Urinary bladder (tissue), 4 donors: ENCODE results near the gene HDAC7. TPM values are rescaled to one million over a fixed set of nuclear protein-coding genes. Genes with fewer than 3 reads are reported as not detected.

Experiments used
- DNase-seq: peaks from one replicate; pipeline ENCODE4 v3.0.0-alpha.2; 2015; ENCODE audit errors: extremely low spot score
- H3K27ac ChIP-seq: one replicate; pipeline ENCODE4 v1.5.1; 2013; ENCODE audit warnings: low read depth, mild to moderate bottlenecking, moderate library complexity
- H3K36me3 ChIP-seq: one replicate; pipeline ENCODE4 v1.6.1; 2013; ENCODE audit warnings: mild to moderate bottlenecking, moderate library complexity; ENCODE audit not compliant: insufficient read depth
- H3K4me1 ChIP-seq: one replicate; pipeline ENCODE4 v1.6.1; 2013; ENCODE audit warnings: mild to moderate bottlenecking, moderate library complexity; ENCODE audit not compliant: insufficient read depth
- H3K4me3 ChIP-seq: one replicate; pipeline ENCODE4 v1.5.1; 2013; ENCODE audit warnings: low read depth, low read length
- WGBS: extraction: QIAGEN DNeasy Blood & Tissue Kit; methylation state at CpG from one replicate; pipeline ENCODE4 v1.1.7; 2013; 5-methylcytosine and 5-hydroxymethylcytosine counted together
- polyA plus RNA-seq: library from polyadenylated mRNA; stranded (reverse); fragments of 200-250 nt; gene quantifications from one replicate; pipeline ENCODE4 v1.2.3, GENCODE V29; 2013
- total RNA-seq: library from RNA; depleted of rRNA; stranded (reverse); fragments of >200 nt; gene quantifications from one replicate; pipeline ENCODE4 v1.2.3, GENCODE V29; 2014
- donor health status: healthy with polysubstance abuse.
- donor health status: healthy.

Gene HDAC7
- total and polyA plus RNA-seq, 2 donors = 26.8 to 92.4 TPM

- 67% methylated on average over 5 of the region's 5 CpGs for WGBS
- Histone ChIP-seq H3K4me1 (no peaks in the 10 kb centered on the region), H3K36me3 (no peaks in the 10 kb centered on the region), H3K27ac (no peak overlapping the region), H3K4me3 (no peak overlapping the region)
- no peak for DNase-seq
These were observed 53.0 kb downstream of the HDAC7 start for GRCh38 chr12:47766502-47767215.

GRCh38 chr12:47763481-47764346, 56.0 kb downstream of the HDAC7 start:
- H3K4me3 ChIP-seq = no peak overlapping the region
- DNase-seq = no peak
- H3K4me1 ChIP-seq = no peaks in the 10 kb centered on the region
- H3K36me3 ChIP-seq = no peaks in the 10 kb centered on the region
- H3K27ac ChIP-seq = no peak overlapping the region
- WGBS = 87% methylated on average over 8 of the region's 8 CpGs

- DNase-seq = no peak
- Histone ChIP-seq H3K27ac (no peak overlapping the region), H3K36me3 (no peaks in the 10 kb centered on the region), H3K4me1 (no peaks in the 10 kb centered on the region), H3K4me3 (no peak overlapping the region)
- WGBS = 84% methylated on average over 3 of the region's 3 CpGs
These were observed 56.7 kb downstream of the HDAC7 start for GRCh38 chr12:47762850-47763465.

GRCh38 chr12:47758834-47759690, 60.6 kb downstream of the HDAC7 start, which contains the start of gene RAPGEF3:
RAPGEF3 (minus strand) TSS chr12:47758880; CDS start chr12:47758556, 324 bp downstream.
- WGBS = 1% methylated on average over 57 of the region's 57 CpGs
- Histone ChIP-seq H3K4me3 (peak within 1 kb of the TSS; percentile 62), H3K36me3 (no peaks in the 10 kb centered on the region), H3K4me1 (no peaks in the 10 kb centered on the region), H3K27ac (peak within 1 kb of the TSS; percentile 60)
- peak; percentile 65 for DNase-seq

- H3K4me1 ChIP-seq = no peaks in the 10 kb centered on the region
- WGBS = 4% methylated on average over 10 of the region's 10 CpGs
- H3K36me3 ChIP-seq = no peaks in the 10 kb centered on the region
- no peak overlapping the region for H3K27ac ChIP-seq
- peak overlapping the region; percentile 62 for H3K4me3 ChIP-seq
- DNase-seq = no peak
These were observed 61.2 kb downstream of the HDAC7 start for GRCh38 chr12:47758584-47758833.

- peak overlapping the region; percentile 62 for H3K4me3 ChIP-seq
- peak overlapping the region; percentile 42 for H3K27ac ChIP-seq
- H3K4me1 ChIP-seq = no peaks in the 10 kb centered on the region
- WGBS = 44% methylated on average over 20 of the region's 20 CpGs
- no peaks in the 10 kb centered on the region for H3K36me3 ChIP-seq
- DNase-seq = no peak
These were observed 61.7 kb downstream of the HDAC7 start for GRCh38 chr12:47757840-47758583.

GRCh38 chr12:47757364-47757839, 62.3 kb downstream of the HDAC7 start:
- Histone ChIP-seq H3K4me3 (peak overlapping the region; percentile 62), H3K36me3 (no peaks in the 10 kb centered on the region), H3K27ac (no peak overlapping the region), H3K4me1 (no peaks in the 10 kb centered on the region)
- WGBS = 56% methylated on average over 7 of the region's 7 CpGs
- no peak for DNase-seq

- Histone ChIP-seq H3K4me1 (no peaks in the 10 kb centered on the region), H3K4me3 (peak overlapping the region; percentile 11), H3K27ac (peak overlapping the region; percentile 79), H3K36me3 (no peaks in the 10 kb centered on the region)
- whole genome bisulfite sequencing = 80% methylated on average over 12 of the region's 12 CpGs
- no peak for DNase-seq
These were observed 63.8 kb downstream of the HDAC7 start for GRCh38 chr12:47755655-47756562.

GRCh38 chr12:47754881-47755280, 64.8 kb downstream of the HDAC7 start:
- Histone ChIP-seq H3K4me1 (no peaks in the 10 kb centered on the region), H3K4me3 (no peak overlapping the region), H3K27ac (no peak overlapping the region), H3K36me3 (no peaks in the 10 kb centered on the region)
- 79% methylated on average over 3 of the region's 3 CpGs for WGBS
- no peak for DNase-seq

GRCh38 chr12:47754126-47754525, 65.6 kb downstream of the HDAC7 start:
- Histone ChIP-seq H3K4me1 (no peaks in the 10 kb centered on the region), H3K4me3 (no peak overlapping the region), H3K36me3 (no peaks in the 10 kb centered on the region), H3K27ac (peak overlapping the region; percentile 65)
- 89% methylated on average over 4 of the region's 4 CpGs for WGBS
- DNase-seq = no peak

- H3K4me3 ChIP-seq = no peak overlapping the region
These were observed 66.4 kb downstream of the HDAC7 start for GRCh38 chr12:47753021-47754001.

More at GRCh38 chr12:47753021-47754001, 66.4 kb downstream of the HDAC7 start:
- no peaks in the 10 kb centered on the region for H3K36me3 ChIP-seq
- H3K27ac ChIP-seq = peak overlapping the region; percentile 70
- H3K4me1 ChIP-seq = no peaks in the 10 kb centered on the region
- WGBS = 66% methylated on average over 11 of the region's 11 CpGs
- DNase-seq = no peak
